GM19043 (cell line): ENCODE results near the gene PHACTR3.

Experiments
- ATAC-seq: cut with Tn5 transposase; IDR thresholded peaks from one replicate; pipeline ENCODE4 v1.9.1; 2021; ENCODE audit warnings: low read depth; ENCODE audit not compliant: unreplicated experiment

The PHACTR3 gene

DNA sequence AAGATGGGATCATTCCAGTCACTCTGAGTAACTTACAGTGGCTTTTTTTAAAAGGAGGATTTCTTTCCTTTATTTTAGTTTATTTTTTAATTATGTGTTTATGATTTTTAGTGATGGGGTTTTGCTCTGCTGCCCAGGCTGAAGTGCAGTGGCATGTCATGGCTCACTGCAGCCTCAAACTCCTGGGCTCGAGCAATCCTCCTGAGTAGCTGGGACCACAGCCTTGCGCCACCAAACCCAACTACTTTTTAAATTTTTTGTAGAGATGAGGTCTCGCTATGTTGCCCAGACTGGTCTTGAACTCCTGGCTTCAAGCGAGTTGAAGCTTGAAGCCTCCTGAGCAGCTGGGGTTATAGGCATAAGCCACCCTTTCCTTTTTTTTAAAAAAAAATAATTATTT lies 31.8 kb upstream of the PHACTR3 start:
- ATAC-seq: no peak

GRCh38 chr20:59573837-59574236 lies 30.5 kb upstream of the PHACTR3 start:
- ATAC-seq: no peak

DNA sequence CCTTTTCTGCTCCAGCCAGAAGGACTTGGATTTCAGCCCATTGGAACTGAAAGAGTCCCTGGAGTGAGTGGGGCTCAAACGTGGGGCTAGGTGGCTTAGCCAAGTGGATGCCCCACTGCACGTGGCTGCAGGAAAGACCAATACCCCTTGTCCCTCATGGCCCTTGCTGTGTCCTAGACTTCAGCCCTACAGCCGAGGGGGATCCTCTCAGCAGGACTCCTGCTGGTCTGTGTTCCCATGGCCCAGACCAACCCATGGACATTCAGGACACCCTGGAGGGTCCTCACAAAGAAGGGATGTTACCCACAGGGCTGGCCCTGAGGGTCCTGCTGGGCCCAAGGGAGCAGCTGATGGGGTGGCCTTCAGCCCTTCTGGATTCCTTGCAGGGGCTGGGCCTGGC lies 30.0 kb upstream of the PHACTR3 start:
- ATAC-seq: no peak

GRCh38 chr20:59575216-59575615 lies 29.1 kb upstream of the PHACTR3 start:
- no peak for ATAC-seq

DNA sequence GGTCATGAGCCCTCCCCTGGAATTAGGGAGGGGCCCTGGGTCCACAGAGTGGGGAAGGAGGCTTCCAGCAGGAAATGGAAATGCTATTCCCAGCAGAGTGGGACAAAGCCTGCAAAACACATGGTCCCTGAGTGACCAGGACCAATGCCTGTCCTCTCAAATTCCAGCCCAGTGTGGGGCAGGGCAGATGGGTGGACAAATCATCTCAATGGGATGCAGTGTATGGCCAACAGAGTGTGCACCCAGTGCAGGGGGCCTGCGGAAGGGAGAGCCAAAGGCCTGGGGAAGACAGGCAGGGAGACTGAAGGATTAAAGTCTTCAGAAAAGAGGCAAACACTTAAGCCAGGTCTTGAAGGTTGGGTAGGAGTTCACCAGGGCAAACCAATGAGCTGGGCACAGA lies 28.7 kb upstream of the PHACTR3 start:
- no peak for ATAC-seq

DNA sequence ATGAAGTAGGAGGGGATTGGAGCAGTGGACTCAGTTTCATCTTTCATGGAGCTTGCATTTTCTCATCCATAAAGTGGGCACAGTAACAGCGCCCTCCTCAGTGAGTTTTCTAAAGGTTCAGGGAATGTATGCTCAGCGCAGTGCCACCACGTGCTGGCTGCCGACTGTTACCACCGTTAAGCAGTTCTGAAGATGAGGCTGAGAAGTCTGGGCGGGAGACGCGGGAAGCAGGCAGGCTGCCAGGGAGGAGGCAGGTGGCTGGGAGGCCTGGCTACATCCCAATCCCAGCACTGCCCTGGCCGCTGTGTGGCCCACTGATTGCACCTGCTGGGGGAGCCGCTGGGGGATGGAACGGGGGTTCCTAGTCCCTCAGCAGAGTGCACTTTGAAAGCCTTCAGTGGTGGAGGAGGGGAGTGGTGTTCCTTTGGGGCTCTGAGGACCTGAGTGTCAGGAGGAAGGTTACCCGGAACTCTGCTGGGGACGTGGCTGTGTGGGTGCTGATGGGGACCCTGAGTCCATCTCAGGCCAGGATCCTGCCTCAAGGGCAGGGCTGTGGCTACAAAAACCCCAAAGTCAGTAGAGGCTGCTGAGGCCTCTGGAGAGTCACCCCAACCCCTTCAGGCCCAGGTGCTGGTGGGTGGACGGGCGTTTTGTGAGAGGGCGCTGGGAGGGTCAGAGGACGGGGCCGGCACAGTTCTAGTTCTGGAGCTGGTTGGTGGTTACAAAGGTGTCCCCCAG lies 28.0 kb upstream of the PHACTR3 start:
- ATAC-seq: no peak

GRCh38 chr20:59577037-59577808 lies 27.1 kb upstream of the PHACTR3 start:
- ATAC-seq: no peak

GRCh38 chr20:59577809-59578435 lies 26.4 kb upstream of the PHACTR3 start:
- no peak for ATAC-seq

DNA sequence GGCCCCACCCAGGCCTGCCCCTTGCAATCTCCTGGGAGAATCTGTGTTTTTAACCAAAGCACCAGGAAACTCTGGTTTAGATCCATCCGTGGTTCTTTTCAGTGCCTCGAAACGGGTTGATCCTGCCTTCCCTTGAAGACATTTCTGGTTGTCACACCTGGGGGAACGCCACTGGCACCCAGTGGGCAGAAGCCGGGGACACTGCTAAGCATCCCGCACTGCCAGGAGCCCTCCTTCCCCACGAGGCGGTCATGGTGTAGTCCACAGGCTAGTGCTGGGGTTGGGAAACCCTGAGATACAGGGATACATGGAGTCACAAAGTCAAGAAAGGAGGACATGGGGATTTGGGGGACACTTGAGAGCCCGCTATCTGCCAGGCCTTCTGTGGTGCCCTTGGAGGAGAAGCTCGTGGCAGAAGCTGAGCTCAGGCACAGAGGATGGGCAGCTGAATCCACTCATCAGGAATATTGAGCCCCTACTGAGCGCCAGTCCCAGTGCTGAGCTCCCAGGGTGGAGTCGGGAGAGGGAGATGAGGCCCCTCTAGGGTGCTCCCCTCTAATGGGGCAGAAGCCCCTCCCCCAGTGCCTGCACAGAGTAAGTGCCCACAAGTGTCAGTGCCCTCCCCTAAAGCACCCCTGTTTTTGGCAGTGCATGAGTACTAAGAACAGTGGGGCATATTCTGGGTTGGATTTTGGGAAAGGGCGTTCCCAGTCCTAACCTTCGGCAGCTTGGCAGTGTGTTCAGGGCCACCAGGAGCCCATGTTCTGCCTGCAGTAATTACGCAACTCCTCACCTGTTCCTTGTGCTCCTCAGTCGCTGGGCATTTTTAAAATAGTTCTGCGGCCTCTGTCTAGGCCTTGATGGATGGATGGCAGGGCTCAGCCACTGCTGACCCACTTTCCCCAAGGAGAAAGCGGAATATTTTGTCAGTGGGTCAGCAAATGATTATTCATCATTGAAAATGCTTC lies 25.6 kb upstream of the PHACTR3 start:
- ATAC-seq: no peak

GRCh38 chr20:59579404-59580145 lies 24.8 kb upstream of the PHACTR3 start:
- ATAC-seq: no peak

DNA sequence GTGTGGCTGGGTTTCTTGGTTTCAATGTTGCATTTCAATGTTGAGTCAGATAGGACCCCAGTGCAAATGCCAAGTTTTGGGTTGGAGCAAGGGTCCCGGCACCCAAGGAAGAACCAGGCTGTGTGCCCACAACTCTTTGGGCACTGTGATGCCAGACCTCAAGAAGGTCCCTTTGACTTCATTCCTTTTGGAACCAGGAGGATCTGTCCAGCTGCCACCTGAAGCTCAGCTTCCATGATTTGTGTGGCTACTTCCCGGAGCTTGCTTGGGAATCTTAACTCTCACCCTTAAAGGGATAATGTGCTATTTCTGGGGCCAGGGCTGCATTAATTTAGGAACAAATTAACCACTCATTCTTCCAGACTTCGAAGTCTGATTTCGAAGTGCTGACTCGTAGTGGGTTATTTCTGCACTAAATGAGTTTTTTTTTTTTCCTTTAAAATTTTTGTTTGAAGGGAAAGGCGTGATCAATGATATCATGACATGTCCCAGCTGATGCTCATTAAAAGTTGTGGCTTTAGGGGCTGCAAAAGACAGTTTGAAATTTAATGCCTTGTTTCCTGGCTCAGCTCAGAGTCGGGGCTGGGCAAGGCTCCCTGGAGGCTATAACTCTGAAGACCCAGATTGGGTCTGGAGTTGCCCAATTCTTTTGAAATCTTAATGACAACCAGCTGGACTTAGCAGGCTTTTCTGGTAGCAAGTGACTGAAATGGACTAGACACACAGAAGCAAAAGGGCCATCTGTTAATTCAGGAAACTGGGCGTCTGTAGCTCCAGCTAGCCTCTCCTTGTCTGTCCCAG lies 24.0 kb upstream of the PHACTR3 start:
- ATAC-seq: no peak

GRCh38 chr20:59580991-59581401 lies 23.3 kb upstream of the PHACTR3 start:
- no peak for ATAC-seq

DNA sequence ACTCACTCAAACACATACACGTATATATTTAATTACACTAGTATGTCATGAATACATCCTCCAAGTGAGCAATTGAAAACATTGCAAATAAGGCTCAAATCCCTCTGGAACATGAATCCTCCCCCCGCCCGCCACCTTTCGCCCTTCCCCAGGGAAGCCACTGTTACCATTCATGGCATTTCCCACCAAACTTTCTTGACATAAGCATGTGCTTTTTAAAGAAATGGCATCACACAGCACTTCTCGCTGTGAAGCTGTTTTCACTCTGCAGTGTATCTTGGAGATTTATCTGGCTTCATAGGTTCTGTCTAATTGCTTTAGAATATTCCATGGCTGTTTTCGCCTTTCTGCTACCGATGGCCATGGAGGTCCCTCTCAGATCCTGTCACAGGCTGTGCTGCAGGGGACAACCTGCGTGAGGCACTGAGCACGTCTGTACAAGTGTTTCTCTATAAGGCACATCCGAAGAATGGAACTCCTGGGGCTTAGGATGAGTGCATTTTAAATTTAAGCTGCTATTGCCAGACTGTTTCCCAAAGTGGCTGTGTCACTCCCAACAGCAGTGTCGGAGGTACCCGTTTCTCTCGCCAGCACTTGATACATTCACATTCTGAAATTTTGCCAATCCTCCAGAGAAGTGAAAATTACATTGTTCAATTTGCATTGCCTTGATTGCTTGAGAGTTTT lies 22.2 kb upstream of the PHACTR3 start:
- ATAC-seq: no peak

GRCh38 chr20:59583428-59584277 lies 20.7 kb upstream of the PHACTR3 start:
- no peak for ATAC-seq

DNA sequence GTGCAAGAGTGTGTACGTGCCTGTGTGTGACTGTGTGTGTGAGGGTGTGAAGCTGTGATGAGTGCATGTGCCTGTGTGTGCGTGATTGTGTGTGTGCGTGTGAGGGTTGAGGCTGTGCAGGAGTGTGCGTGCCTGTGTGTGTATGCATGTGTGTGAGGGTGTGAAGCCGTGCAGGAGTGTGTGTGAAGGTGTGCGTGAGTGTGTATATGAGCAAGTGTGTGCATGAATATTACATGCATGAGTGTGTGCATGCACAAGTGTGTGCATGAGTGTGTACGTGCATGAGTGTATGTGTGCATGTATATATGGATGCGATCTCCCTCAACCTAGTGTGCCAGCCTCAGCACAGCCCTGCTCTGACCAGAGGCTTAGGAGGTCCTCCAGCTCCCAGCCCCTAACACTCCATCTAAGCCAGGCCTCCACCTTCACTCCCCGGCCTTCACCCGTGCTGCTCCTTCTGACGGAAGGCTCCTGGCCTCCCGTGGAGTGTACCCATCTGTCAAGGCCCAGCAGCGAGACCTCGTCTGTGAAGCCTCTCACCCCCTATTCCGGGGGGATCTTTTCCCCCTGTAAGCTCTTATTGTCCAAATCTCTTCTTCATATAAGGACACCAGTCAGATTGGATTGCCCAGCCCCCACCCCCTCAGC lies 19.9 kb upstream of the PHACTR3 start:
- no peak for ATAC-seq

GRCh38 chr20:59585714-59586409 lies 18.5 kb upstream of the PHACTR3 start:
- no peak for ATAC-seq
